HG02798 (cell line): ENCODE results near the gene ARHGAP42.
A peak's percentile ranks its signal among the peaks of the same experiment; 100 is the strongest.
"Not testable (repeated sequence)": the region's sequence is repeated elsewhere in the genome, so short reads cannot be mapped to it uniquely, and the experiment has no call there.

ENCODE experiments used
- ATAC-seq: cut with Tn5 transposase; IDR thresholded peaks from one replicate; pipeline ENCODE4 v1.9.1; 2021; ENCODE audit warnings: mild to moderate bottlenecking; ENCODE audit not compliant: unreplicated experiment, poor library complexity

The ARHGAP42 gene

GRCh38 chr11:100687054-100687629 is at the start of gene ARHGAP42:
Gene ARHGAP42, plus strand, starts transcription at chr11:100687288. Its CDS starts 391 bp downstream, at chr11:100687679.
- ATAC-seq = peak; percentile 77

- no peak for ATAC-seq
These were observed 49.4 kb upstream of the ARHGAP42 start for GRCh38 chr11:100637706-100638105.

- ATAC-seq = peak; percentile 36
These were observed 48.4 kb upstream of the ARHGAP42 start for GRCh38 chr11:100638648-100639047.

GRCh38 chr11:100639140-100639539 is 47.9 kb upstream of the ARHGAP42 start:
- no peak for ATAC-seq

GRCh38 chr11:100640071-100640470 is 47.0 kb upstream of the ARHGAP42 start:
- no peak for ATAC-seq

- no peak for ATAC-seq
These were observed 46.4 kb upstream of the ARHGAP42 start for GRCh38 chr11:100640646-100641045.

- ATAC-seq = no peak
These were observed 45.6 kb upstream of the ARHGAP42 start for GRCh38 chr11:100641456-100641855.

GRCh38 chr11:100646545-100646944 is 40.5 kb upstream of the ARHGAP42 start:
- ATAC-seq = no peak

- no peak for ATAC-seq
These were observed 39.2 kb upstream of the ARHGAP42 start for GRCh38 chr11:100647861-100648260.

GRCh38 chr11:100663583-100663982 is 23.5 kb upstream of the ARHGAP42 start:
- ATAC-seq = no peak

GRCh38 chr11:100663996-100664395 is 23.1 kb upstream of the ARHGAP42 start:
- ATAC-seq = no peak

- not testable (repeated sequence) for ATAC-seq
These were observed 20.3 kb upstream of the ARHGAP42 start for GRCh38 chr11:100666816-100667215.

GRCh38 chr11:100667449-100667848 is 19.6 kb upstream of the ARHGAP42 start:
- ATAC-seq = no peak

- no peak for ATAC-seq
These were observed 16.9 kb upstream of the ARHGAP42 start for GRCh38 chr11:100670140-100670539.

- ATAC-seq = no peak
These were observed 15.6 kb upstream of the ARHGAP42 start for GRCh38 chr11:100671471-100671870.

- ATAC-seq = no peak
These were observed 14.5 kb upstream of the ARHGAP42 start for GRCh38 chr11:100672498-100673033.

GRCh38 chr11:100673063-100673462 is 14.0 kb upstream of the ARHGAP42 start:
- no peak for ATAC-seq

GRCh38 chr11:100674212-100674611 is 12.9 kb upstream of the ARHGAP42 start:
- no peak for ATAC-seq

- no peak for ATAC-seq
These were observed 11.9 kb upstream of the ARHGAP42 start for GRCh38 chr11:100675115-100675650.

- ATAC-seq = no peak
These were observed 10.2 kb upstream of the ARHGAP42 start for GRCh38 chr11:100676901-100677300.

- ATAC-seq = no peak
These were observed 9.3 kb upstream of the ARHGAP42 start for GRCh38 chr11:100677796-100678195.

- no peak for ATAC-seq
These were observed 7.0 kb upstream of the ARHGAP42 start for GRCh38 chr11:100680070-100680469.
